NT2/D1 (cell line): ENCODE data around the gene SYNJ1.

Experiments used
- YY1 ChIP-seq: IDR thresholded peaks from 2 replicates; pipeline ENCODE4 v1.6.1; 2011; ENCODE audit not compliant: insufficient read length, insufficient read depth
- ZNF274 ChIP-seq: IDR thresholded peaks from 2 replicates; pipeline ENCODE4 v1.6.1; 2011; ENCODE audit warnings: mild to moderate bottlenecking, low read depth, low read length

- no peak for TF ChIP-seq YY1
- TF ChIP-seq ZNF274, result no peak
Observed at GRCh38 chr21:32648165-32648564, 79.6 kb downstream of the SYNJ1 start.
